PFSK-1 (cell line): Measurements from ENCODE around the gene MUSK.

Source experiments
- FOXP2 ChIP-seq: optimal IDR thresholded peaks from 2 replicates; pipeline ENCODE3; 2011; ENCODE audit warnings: borderline replicate concordance, control low read depth, inconsistent platforms; ENCODE audit not compliant: insufficient read depth; ENCODE audit errors: extremely low read length, extremely low read depth
- POLR2AphosphoS5 ChIP-seq: IDR thresholded peaks from 2 replicates; pipeline ENCODE4 v1.6.1; 2012; ENCODE audit warnings: low read depth, mild to moderate bottlenecking, control low read depth, low read length, moderate library complexity
- REST ChIP-seq, 2 experiments: IDR thresholded peaks; 2 replicates each; pipeline versions ENCODE4 v1.6.1 to v1.8.0; 2011 to 2012; ENCODE audit warnings: low read depth in 2 of 2, low read length in 2 of 2, control low read depth in 1 of 2, inconsistent platforms in 1 of 2, mild to moderate bottlenecking in 1 of 2, moderate library complexity in 1 of 2; ENCODE audit not compliant: insufficient read depth in 1 of 2
- SIN3A ChIP-seq: IDR thresholded peaks from 2 replicates; pipeline ENCODE4 v1.6.1; 2012; ENCODE audit warnings: mild to moderate bottlenecking, low read length, moderate library complexity, borderline replicate concordance; ENCODE audit not compliant: insufficient read depth
- TAF1 ChIP-seq: IDR thresholded peaks from 2 replicates; pipeline ENCODE4 v1.6.1; 2012; ENCODE audit warnings: low read length, control low read depth, borderline replicate concordance; ENCODE audit not compliant: insufficient read depth

The MUSK gene

GRCh38 chr9:110847671-110848070 is 179.1 kb downstream of the MUSK start:
- no peak for TF ChIP-seq FOXP2
- TF ChIP-seq POLR2AphosphoS5 = no peak
- TF ChIP-seq SIN3A = no peak
- no peak for TF ChIP-seq REST (IDR thresholded peaks at IDR 0.05; ENCODE audit: insufficient read depth in 1 of 2, low read depth in 2 of 2, low read length in 2 of 2)
- TF ChIP-seq TAF1 = no peak

GRCh38 chr9:110850401-110851135 is 182.0 kb downstream of the MUSK start:
- TF ChIP-seq POLR2AphosphoS5 (no peak), FOXP2 (no peak)
